Stimulated activated CD8-positive, alpha-beta memory T cell treated with anti-CD3 and anti-CD28 coated beads, Interleukin-7, amount 100 ng/mL, for 1 hour (primary cell): Measurements from ENCODE around the gene EPHA2.

Experiments
- DNase-seq, 2 donors: peaks; one replicate each; pipeline ENCODE4 v3.0.0-alpha.2; 2020; ENCODE audit warnings: low read depth in 2 of 2

The EPHA2 gene

DNA sequence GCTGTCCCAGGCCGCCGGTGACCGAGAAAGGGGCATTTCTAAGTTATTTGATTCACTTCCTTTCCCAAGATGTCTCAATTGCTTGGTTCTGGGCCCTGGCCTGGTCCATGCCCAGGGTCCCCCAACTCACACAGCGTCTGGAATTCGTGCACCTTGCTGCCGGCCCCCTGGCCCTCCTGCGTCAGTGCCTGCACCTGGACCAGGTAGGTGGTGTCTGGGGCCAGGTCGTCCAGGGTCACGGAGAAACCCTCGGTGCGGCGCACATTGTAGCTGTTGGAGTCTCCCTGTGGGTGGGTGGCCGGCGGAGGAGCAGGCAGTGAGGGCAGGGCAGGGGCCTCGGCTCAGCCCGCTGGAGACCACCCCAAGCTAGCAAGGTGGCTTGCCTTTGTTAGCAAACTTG, 21.0 kb downstream of the EPHA2 start:
- DNase-seq, result no peak

DNA sequence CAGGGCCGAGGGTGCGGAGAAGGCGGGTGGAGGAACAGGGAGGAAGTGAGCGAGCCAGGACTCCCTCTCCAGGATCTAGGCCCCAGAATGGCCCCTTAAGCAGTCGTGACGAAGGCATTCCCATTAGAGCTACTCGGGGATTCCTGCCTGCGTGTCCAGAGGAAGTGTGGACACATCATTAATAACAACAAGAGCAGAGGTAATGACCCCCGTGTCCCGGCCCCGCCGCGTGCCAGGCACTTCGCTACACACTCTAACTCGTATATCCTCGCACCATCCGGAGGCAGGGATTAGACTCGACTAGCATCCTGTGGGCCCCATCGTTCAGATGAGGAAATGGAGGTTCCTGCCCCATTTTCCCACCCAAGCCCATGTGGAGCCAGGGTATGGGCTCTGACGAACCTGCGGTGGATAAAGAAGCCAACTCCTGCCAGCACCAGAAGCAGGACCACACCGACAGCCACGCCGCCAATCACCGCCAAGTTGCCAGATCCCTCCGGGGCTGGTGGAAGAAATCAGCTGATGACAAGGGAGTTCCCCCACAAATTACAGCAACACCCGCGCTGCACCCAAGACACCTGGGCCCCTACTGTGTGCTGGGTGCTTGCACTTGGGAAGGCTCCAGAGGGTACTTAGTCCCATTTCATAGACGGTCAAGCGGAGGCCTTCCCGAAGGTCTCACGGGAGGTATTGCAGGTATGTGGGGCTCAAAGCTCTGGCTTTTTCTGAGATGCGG, 21.6 kb downstream of the EPHA2 start:
- no peak for DNase-seq

DNA sequence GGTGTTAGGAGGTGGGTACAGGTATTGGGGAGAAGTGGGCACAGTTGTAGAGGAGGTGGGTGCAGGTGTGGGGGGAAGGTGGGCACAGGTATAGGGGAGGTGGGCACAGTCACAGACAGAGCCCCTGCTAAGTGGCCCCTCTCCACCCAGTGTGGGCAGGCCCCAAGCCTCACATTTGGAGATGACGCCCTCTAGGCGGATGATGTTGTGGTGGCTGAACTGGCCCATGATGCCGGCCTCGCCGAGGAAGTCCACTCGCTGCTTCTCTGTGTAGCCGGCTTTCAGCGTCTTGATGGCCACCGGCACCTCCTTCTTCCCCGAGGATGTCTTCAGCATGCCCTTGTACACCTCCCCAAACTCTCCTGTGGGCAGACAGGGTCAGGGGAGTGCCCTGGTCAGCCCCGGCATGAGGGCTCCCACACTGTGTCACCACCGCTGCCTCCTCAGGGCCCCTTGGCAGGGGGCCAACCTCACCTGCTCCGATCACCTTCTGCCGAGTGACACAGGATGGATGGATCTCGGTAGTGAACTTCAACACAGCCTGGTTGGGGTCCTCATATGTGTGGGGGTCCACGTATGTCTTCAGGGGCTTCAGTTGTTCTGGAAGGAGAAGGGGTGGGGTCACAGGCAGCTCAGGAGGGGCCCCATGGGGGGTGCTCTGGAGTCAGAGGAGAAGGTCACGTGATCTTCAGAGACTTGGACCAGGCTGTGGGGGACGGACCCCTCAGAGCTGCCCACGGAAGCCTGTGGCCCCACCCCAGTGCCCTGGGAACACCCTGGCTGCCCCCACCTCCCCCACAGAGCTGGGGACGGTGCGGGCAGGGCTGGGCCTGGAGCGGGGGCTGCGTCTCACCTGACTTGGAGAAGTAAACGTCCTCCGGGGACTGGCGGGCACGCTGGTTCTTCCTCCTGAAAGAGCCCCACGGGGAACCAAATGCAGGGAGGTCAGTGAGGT, 22.6 kb downstream of the EPHA2 start:
- DNase-seq, result no peak

DNA sequence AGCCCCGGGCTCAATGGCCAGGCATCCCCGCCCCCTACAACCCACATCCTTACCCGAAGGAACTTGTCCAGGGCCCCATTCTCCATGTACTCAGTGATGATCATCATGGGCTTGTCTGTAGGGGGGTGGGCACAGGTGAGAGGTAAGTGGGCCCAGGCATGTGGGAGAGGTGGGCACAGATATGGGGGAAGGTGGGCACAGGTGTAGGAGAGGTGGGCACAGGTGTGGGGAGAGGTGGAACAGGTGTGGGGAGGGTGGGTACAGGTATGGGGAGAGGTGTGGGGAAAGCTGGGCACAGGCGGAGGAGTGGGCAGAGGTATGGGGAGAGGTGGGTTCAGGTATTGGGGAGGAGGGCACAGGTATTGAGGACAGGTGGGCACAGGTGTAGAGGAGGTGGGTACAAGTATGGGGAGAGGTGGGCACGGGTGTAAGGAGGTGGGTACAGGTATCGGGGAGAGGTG, 23.5 kb downstream of the EPHA2 start:
- DNase-seq, result no peak

DNA sequence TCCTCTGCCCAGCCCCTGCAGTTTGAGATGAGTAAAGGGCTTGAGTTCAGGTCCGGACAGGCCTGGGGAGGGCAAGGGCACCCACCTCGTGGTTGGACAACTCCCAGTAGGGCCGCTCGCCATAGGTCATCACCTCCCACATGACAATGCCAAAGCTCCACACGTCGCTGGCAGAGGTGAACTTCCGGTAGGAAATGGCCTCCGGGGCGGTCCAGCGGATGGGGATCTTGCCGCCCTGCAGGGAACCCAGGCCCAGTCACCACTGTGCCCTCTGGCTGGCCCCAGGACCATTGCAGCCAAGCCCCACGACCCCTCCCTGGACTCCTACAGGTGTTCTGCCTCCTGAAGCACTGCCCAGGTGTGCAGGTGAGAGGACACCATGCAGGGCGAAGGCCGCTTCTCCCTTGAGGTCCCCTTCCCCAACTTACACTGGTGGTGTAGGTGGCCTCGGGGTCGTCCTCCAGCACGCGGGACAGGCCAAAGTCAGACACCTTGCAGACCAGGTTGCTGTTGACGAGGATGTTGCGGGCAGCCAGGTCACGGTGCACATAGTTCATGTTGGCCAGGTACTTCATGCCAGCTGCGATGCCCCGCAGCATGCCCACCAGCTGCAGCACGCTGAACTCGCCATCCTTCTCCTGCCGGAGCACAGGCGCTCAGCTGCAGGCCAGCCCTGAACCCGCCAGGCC, 24.1 kb downstream of the EPHA2 start:
- DNase-seq, result no peak

DNA sequence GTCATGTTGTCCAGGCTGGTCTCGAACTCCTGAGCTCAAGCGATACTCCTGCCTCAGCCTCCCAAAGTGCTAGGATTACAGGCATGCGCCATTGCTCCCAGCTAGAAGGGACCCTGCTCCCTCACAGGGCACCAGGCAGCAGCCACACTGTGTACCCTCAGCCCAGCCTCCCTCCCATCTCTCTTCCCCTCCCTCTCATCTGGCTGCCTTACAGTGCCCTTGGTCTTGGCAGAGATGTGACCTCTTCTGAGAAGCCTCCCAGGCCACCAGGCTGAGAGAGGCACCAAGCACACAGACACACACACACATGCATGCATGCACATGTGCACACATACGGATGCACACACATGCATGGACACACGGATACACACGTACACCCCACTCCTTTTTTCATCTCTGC, 25.0 kb downstream of the EPHA2 start:
- DNase-seq, result no peak

DNA sequence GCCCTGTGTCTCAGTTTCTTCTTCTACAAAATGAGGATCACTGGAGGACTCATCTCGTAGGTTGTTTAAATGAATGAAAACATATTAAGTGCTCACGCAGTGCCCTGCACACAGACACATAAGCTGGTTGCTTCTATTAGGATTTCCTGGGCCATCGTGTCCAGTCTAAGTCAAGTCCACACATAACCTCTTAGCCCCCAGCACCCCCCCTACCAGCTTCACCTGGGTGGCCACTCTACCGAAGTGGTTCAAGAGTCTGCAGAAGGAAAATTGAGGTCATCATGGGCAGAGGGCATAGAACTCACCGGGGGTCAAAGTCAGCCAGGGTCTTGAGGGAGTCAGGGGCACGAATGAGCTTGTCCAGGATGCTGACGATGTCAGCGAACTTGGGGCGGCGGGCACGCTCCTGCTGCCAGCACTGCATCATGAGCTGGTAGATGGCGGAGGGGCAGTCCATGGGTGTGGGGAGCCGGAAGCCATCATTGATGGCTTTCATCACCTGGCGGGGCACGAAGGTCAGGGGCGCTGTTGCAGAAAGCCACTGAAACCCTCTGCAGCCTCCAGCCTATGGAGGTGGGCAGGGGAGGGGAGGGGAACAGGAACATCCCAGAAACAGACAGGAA, 25.8 kb downstream of the EPHA2 start:
- DNase-seq, result no peak

DNA sequence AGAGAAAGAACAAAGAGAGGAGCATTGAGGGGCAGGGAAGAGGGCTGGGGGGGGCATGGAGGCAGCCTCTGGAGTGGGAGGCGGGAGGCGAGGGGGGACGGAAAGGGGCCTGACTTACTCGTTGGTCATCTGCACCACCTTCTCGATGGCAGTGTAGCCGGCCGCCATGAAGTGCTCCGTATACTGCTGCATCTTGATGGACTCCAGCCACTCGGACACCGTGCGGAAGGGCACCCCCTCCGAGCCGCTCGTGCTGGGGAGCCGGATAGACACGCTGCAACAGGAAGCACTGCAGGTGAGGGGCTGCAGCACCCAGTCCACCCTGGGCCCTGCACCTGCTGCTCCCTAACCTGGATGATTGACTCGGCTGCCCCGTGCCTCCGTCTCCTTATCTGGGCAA, 26.6 kb downstream of the EPHA2 start:
- no peak for DNase-seq

DNA sequence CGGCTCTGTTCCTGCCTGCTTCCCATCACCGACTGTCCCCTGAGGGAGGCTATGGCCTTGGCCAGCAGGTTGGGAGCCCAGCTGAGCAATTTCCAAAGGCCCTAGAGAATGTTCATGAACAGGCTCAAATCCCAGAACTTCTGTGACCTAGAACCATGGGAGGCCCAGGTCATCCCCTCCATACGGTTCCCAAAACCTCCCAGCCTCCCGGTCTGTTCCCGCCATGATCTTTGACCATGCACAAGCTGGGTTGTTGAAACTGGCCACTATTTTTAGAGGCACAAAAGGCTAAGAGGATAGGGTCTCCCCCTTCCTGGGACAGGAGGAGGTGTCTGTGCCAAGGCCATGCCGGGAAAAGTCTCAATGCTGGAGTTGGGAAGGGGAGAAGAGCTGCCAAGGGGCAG, 27.5 kb downstream of the EPHA2 start:
- DNase-seq, result no peak

DNA sequence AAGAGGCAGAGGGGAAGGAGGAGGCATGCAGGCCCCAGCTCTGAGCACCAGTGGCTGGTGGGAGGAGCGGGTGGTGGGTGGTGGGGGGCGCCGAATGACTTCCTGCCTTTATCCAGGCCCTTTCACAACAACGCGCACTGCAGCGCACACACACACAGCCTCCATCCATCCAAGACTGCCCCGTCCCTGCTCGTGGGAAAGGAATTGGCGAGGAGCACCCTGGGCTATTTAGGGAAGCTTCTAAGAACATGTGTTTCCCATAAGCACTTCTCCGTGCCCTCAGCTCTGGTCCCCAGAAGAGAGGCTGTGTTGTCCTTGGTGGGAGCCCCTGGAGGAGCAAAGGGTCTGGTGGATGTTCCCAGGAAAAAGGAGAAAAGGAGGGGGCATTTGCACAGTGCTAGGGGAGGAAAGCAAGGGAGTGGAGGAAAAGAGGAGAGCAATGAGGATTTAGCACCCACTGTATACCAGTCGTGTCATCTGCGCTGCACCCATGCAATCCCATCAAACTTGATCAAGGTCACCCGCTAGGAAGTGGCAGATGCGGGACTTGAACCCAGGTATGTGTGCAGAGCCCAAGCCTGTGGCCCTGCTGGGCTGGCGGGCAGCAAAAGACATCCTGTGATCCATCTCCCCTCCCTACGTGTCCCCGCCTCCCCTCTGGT, 28.1 kb downstream of the EPHA2 start:
- DNase-seq, result no peak

DNA sequence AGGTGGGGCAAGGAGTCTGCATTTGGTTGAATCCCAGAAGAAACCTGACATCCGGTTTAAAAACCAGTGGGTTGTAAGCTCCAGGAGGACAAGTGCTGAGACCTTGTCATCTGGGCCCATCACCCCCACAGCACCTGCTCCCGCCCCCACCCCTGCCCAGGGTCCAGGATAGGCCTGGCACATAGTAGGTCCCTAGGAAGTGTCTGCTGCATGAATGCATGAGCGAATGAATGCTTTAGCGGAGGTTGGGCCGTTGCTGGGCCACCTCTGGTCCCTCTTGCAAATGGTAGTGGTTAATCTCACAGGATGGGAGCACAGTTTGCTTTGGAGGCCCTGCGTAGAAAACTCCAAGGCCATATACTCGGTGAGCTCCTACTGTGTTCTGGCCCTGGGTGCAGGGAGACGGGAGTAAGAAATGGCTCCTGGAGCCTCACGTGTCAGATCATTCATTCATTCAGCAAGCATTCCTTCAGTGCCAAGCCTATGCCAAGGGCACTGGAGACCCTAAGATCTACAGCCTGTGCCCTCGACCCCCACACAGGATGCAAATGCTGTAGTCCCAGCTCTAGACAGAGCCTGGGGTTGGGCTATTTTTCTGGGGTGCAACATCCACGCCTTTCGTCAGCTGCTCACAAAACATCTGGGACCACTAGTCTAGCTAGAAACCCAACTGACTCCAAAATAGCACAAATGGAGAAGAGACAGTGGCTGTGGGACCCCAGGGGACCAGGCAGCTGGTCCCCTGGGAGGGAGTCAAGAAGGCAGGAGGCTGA, 28.9 kb downstream of the EPHA2 start:
- DNase-seq, result no peak

DNA sequence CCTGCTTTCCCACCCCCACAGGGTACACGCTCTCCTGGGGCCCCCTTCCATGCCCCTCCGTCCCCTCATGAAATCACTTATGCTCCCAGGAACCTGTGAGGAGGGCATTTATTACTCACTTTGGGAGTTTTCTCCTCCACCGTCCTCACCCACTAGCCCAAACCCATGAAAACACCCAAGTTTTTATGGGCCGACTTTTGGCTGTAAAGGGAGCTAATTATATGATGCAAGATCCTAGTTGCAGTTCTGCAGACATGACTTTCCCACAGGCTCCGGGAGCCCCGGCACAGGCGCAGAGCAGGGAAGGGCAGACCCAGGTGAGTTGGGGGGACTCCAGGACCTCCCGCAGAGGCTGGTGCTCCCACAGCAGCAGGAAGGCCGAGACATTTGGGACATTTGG, 29.7 kb downstream of the EPHA2 start:
- no peak for DNase-seq

DNA sequence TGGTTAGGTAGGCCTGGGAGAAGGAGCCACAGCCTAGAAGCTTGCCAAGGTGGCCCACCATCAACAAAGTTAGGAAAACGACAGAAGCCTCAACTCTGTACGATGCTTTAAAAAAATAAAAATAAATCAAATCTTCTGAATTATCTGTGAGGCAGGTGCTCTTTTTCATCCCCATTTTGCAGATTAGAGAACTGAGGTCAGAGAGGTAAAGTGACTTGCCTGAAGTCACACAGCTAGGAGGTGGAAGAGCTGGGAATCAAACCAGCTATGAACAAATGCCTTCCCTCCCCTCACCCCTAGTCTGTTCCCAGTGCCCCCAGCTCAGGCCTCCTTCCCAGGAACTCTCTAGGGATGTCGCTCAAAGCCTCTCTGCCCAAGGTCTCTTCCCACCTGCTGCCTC, 30.4 kb downstream of the EPHA2 start:
- no peak for DNase-seq

DNA sequence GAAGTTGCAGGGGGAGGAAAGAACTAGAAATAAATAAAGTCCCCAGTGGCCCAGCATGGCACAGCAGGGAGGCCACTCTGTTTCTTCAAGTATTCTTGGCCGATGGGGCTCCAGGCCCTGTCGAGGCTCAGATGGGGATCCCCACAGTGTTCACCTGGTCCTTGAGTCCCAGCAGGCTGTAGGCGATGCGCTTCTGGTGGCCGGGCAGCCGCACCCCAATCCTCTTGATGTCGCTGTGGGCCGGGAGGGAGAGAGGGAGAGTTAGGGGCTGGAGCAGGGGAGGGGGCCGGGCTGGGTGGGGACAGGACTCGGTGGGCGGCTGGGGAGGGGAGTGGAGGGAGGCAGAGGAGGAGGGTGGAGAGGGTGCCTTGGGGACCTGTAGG, 30.8 kb downstream of the EPHA2 start:
- DNase-seq, result no peak

DNA sequence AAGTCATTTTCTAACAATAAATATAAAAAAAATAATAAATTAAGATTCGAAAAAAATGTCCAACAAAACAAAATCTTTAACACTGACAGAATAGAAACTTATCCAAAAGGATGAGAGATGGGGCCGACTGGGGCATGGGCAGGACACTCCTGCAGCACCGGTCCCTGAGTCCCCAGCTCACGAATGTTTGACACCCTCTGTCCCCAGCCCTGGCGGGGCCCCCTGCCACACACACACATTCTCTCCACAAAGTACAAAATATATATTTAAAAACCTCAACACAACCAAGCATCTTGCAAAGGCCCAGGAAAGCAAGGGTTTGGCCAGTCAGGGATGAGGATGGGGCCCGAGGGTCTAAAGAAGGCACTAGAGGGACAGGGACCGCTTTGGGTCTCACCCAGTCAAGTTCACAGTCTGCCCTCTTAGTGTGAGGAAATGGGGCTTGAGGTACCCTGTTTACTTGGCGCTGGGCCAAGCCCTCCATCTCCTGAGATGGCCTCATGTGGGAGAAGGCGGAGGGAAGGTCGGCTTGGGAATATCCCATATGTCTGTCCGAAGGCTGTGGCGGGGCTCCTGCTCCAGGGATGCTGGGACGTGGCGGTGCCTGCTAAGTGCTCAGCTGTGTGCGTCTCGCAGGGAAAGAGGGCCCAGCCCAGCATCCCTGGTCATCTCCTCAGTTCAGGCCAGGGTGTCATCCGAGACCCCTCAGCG, 31.3 kb downstream of the EPHA2 start:
- no peak for DNase-seq

DNA sequence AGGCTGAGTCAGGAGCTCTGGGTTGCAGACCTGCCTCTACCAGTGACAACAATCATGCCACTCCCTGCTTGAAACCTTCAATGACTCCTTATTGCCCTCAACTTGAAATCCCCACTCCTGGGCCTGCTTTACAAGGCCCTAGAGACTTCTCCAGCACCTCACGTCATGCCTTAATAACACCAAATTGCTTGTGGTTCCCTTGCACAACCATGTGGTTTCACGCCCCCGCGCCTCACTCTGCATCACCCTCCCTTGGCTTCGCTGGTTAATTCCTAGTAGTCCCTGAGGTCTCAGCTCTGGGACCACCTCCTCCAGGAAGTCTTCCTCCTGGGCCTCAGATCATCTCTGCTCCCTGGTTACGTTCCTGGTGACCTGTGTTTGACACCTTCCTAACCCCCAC, 33.0 kb downstream of the EPHA2 start:
- DNase-seq, result peak; percentile 8 to 18

DNA sequence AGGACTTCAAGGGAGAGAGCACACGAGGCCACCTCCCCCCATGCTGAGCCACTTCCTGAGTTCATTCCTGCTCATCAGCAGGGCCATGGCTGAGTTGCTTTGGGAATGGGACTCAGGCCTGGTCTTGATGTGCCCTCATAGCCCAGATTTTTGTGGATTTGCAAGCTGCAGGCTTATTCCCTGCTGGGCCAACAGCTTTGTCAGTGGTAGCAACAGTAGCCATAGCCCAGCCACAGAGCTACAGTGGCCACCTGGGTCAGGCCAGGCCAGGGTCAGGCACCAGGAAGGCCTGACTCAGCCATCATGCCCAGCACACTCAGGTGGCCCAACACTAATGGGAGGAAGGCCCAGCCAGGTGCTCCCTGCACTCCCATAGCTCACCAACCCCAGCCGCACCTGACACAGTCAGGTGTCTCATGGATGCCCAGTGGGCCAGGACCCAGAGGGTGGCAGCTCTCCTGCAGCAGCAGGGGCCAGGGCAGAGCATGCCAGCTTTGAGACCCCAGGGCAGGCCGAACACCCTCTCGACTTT, 33.5 kb downstream of the EPHA2 start:
- DNase-seq, result no peak

DNA sequence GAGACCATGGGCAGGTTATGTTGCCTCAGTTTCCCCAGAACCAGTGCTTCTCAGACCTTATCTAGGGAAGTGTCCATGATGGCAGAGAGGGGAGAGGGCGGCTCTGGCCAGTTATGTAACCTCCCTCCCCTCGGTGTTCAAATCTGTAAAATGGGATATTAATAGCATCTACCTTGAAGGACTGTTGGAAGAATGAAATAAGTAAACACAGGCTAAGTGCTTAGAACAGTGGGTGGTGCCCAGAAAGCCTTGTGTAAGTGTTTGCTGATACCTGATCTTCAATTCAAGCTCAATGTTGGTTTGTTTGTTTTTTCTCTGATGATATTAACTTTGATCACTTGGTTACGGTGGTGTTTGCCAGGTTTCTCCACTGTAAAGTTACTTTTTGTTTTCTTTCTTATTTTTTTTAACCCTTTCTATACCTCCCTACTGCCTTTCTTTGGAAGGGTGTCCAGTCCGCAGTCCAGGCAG, 34.9 kb downstream of the EPHA2 start:
- DNase-seq, result no peak

DNA sequence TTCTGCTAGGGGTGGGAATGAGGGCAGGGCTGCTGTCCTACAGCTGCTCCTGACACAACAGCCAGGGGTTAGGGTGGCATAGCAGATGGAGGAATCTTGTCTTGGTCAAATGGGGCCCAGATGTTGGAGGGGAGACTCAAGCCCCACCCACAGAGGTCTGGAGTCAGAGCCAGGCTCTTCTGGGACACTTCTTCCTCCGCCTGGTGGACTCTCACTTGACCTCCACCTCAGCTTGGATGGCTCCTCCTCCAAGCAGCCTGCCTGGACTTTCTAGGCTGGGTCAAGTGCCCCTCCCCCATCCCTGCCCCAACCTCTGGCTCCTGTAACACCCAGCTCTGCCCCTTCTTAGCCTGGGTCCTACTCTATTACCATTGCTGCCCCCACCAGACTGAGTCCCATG, 35.5 kb downstream of the EPHA2 start:
- no peak for DNase-seq

DNA sequence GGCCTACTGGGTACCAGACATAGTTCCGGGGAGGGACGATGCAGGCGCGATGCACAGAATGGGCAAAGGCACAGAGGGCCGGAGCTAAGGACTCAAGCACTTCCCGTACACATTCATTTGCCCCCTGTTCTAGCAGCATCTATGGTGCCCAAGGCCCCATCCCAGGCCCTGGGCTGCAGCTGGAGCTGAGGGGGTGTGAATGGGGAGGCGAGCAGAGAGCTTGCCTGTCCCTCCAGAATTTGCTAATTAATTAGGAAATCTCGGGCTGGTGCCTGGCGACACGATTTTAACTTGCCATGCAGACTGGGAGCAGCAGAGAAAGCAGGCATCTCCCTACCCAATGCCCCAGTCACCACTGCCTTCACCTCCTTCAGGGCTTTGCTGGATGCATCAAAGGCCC, 35.9 kb downstream of the EPHA2 start:
- no peak for DNase-seq
